HepG2 (cell line): ENCODE results near the gene SNCAIP. TPM values are rescaled to one million over a fixed set of nuclear protein-coding genes. Genes with fewer than 3 reads are reported as not detected.

ENCODE experiments used
- ATAC-seq: fragments of 200-7000 bp; cut with Tn5 transposase; 3 replicates; pipeline ENCODE4 v1.9.1; 2020; ENCODE audit warnings: mild to moderate bottlenecking, moderate library complexity
- BruUV-seq: library from RNA; stranded (reverse); fragments of 400-500 nt; replicated peaks from 2 replicates; lab custom pipeline; 2021; lab: Mats Ljungman, UMichigan
- CTCF ChIA-PET: fragments of 300-600 bp; formaldehyde crosslinking; extraction: SDS; loops from one replicate; lab custom pipeline; 2021; ENCODE audit warnings: low total read pairs, inconsistent platforms, low intra/inter-chr PET ratio; lab: Yijun Ruan, JAX
- POLR2A ChIA-PET: fragments of 350-600 bp; sonication (Branson Sonifier 250); formaldehyde crosslinking; loops from one replicate; lab custom pipeline; 2020; ENCODE audit warnings: antibody characterized with exemption, inconsistent platforms; lab: Yijun Ruan, JAX
- DNase-seq: peaks from one replicate; pipeline ENCODE4 v3.0.0-alpha.2; 2015; ENCODE audit warnings: low spot score
- FAIRE-seq: peaks from 3 replicates; lab custom pipeline; 2011; peaks lifted over from hg19 to GRCh38; lab: Jason Lieb, UNC
- H2AFZ ChIP-seq: one replicate; pipeline ENCODE4 v1.6.1; 2011; ENCODE audit warnings: low read length, inconsistent platforms
- H3K27ac ChIP-seq: fragments of 300-600 bp; 3 replicates; pipeline ENCODE4 v1.8.0; 2011; ENCODE audit warnings: mixed run types, mild to moderate bottlenecking, mixed read lengths, low read length, inconsistent platforms; ENCODE audit not compliant: insufficient read depth; ENCODE audit errors: extremely low read length
- H3K27me3 ChIP-seq, 2 experiments: fragments of 200-600 bp in 1 of 2; 2 replicates in 1 of 2; 3 replicates in 1 of 2; pipeline versions ENCODE4 v1.6.0 to v1.8.0; 2011; ENCODE audit warnings: low read length in 2 of 2, mild to moderate bottlenecking in 2 of 2, moderate library complexity in 2 of 2, inconsistent platforms in 1 of 2; ENCODE audit not compliant: insufficient read depth in 2 of 2, control insufficient read depth in 1 of 2
- H3K36me3 ChIP-seq, 2 experiments: fragments of 200-600 bp in 1 of 2; replicated peaks in 1 of 2; 2 replicates in 1 of 2; 3 replicates in 1 of 2; pipeline versions ENCODE4 v1.5.1 to v1.8.0; 2011; ENCODE audit warnings: low read length in 2 of 2, inconsistent platforms in 1 of 2; ENCODE audit not compliant: insufficient read depth in 2 of 2, control insufficient read depth in 1 of 2
- H3K4me1 ChIP-seq: 2 replicates; pipeline ENCODE4 v1.5.1; 2012; ENCODE audit warnings: low read length, inconsistent platforms; ENCODE audit not compliant: insufficient read depth
- H3K4me2 ChIP-seq: 2 replicates; pipeline ENCODE4 v1.6.0; 2011; ENCODE audit warnings: low read depth, low read length, inconsistent platforms
- H3K4me3 ChIP-seq, 3 experiments: fragments of 200-600 bp in 1 of 3; sonication (generic), shearing (Covaris generic) in 1 of 3; replicated peaks in 1 of 3; 2 replicates each; pipeline ENCODE4 v1.5.1; 2011 to 2016; ENCODE audit warnings: low read length in 3 of 3, inconsistent platforms in 2 of 3, low read depth in 2 of 3, mild to moderate bottlenecking in 2 of 3, control low read depth in 1 of 3, mixed read lengths in 1 of 3; ENCODE audit not compliant: insufficient read depth in 1 of 3
- H3K79me2 ChIP-seq: one replicate; pipeline ENCODE4 v1.6.1; 2011; ENCODE audit warnings: low read length, inconsistent platforms; ENCODE audit not compliant: insufficient read depth
- H3K9ac ChIP-seq: 2 replicates; pipeline ENCODE4 v1.6.0; 2011; ENCODE audit warnings: mild to moderate bottlenecking, low read depth, low read length, inconsistent platforms; ENCODE audit not compliant: insufficient read depth
- H3K9me3 ChIP-seq: 2 replicates; pipeline ENCODE4 v1.5.1; 2012; ENCODE audit warnings: mild to moderate bottlenecking, low read length
- H4K20me1 ChIP-seq: 2 replicates; pipeline ENCODE4 v1.6.0; 2011; ENCODE audit warnings: inconsistent platforms, mild to moderate bottlenecking, low read length, moderate library complexity; ENCODE audit not compliant: insufficient read depth
- DMTF1 ChIP-seq: sonication (generic); formaldehyde crosslinking; IDR thresholded peaks from 2 replicates; pipeline ENCODE4 v1.4.0; 2020; ENCODE audit warnings: mild to moderate bottlenecking, missing genetic modification reagents
- ETV6 ChIP-seq: sonication (generic); formaldehyde crosslinking; conservative IDR thresholded peaks from 2 replicates; pipeline ENCODE4 v1.4.0; 2020; ENCODE audit warnings: missing genetic modification reagents
- JUND ChIP-seq: sonication (generic); formaldehyde crosslinking; IDR thresholded peaks from 2 replicates; pipeline ENCODE4 v1.8.0; 2022; ENCODE audit warnings: mild to moderate bottlenecking, missing genetic modification reagents
- KMT2A ChIP-seq: sonication (generic); formaldehyde crosslinking; IDR thresholded peaks from 2 replicates; pipeline ENCODE4 v1.4.0; 2020; ENCODE audit warnings: missing genetic modification reagents
- PAWR ChIP-seq: sonication (generic); formaldehyde crosslinking; IDR thresholded peaks from 2 replicates; pipeline ENCODE4 v1.4.0; 2020; ENCODE audit warnings: missing genetic modification reagents, mild to moderate bottlenecking, borderline replicate concordance
- PRMT3 ChIP-seq: sonication (generic); formaldehyde crosslinking; IDR thresholded peaks from 2 replicates; pipeline ENCODE4 v1.8.1; 2022; ENCODE audit warnings: low read depth, mild to moderate bottlenecking, moderate library complexity, missing genetic modification reagents, borderline replicate concordance
- RFXAP ChIP-seq: sonication (generic); formaldehyde crosslinking; IDR thresholded peaks from 2 replicates; pipeline ENCODE4 v1.4.0; 2020; ENCODE audit warnings: missing genetic modification reagents, borderline replicate concordance
- ZNF557 ChIP-seq: sonication (generic); formaldehyde crosslinking; IDR thresholded peaks from 2 replicates; pipeline ENCODE4 v1.4.0; 2020; ENCODE audit warnings: missing genetic modification reagents
- ZNF563 ChIP-seq: sonication (generic); formaldehyde crosslinking; IDR thresholded peaks from 2 replicates; pipeline ENCODE4 v1.8.0; 2022; ENCODE audit warnings: mild to moderate bottlenecking, moderate library complexity, missing genetic modification reagents
- ZNF619 ChIP-seq: sonication (generic); formaldehyde crosslinking; IDR thresholded peaks from 2 replicates; pipeline ENCODE4 v1.4.0; 2020; ENCODE audit warnings: mild to moderate bottlenecking, missing genetic modification reagents
- ZNF747 ChIP-seq: sonication (generic); formaldehyde crosslinking; IDR thresholded peaks from 2 replicates; pipeline ENCODE4 v1.8.1; 2023; ENCODE audit warnings: missing genetic modification reagents, mild to moderate bottlenecking, borderline replicate concordance
- ZNF839 ChIP-seq: sonication (generic); formaldehyde crosslinking; IDR thresholded peaks from 2 replicates; pipeline ENCODE4 v1.4.0; 2020; ENCODE audit warnings: missing genetic modification reagents, mild to moderate bottlenecking, borderline replicate concordance
- ZSCAN25 ChIP-seq: sonication (generic); formaldehyde crosslinking; IDR thresholded peaks from 2 replicates; pipeline ENCODE4 v1.8.0; 2022; ENCODE audit warnings: mild to moderate bottlenecking, missing genetic modification reagents
- WGBS: methylation state at CpG from one replicate; pipeline ENCODE4 v1.1.6; 2017; ENCODE audit warnings: low lambda C conversion rate; 5-methylcytosine and 5-hydroxymethylcytosine counted together
- in situ Hi-C: cut with HindIII; loops from 2 replicates; pipeline ENCODE4 v1.10.0; 2017; ENCODE audit warnings: low pct_unique_long_range_greater_than_20kb; ENCODE audit not compliant: extremely low pct_ligation_motif_present
- intact Hi-C: fragments of 100-400 bp; cut with micrococcal nuclease; formaldehyde crosslinking; loops from one replicate; pipeline ENCODE4 v1.10.0; 2022; ENCODE audit not compliant: unreplicated experiment
- polyA plus RNA-seq, 8 experiments: library from polyadenylated mRNA; depleted of rRNA in 3 of 8; stranded (reverse) in 7 of 8; unstranded in 1 of 8; fragments of >200 nt; fragmentation: Illumina TruSeq in 4 of 8; extraction: Trizol in 4 of 8; gene quantifications; 2 replicates each; pipeline versions ENCODE4 v1.2.1 to v1.2.3, GENCODE V29; 2011 to 2016; ENCODE audit warnings: low read depth in 4 of 8, missing spikeins in 1 of 8, mixed read lengths in 1 of 8; ENCODE audit not compliant: insufficient read depth in 1 of 8
- total RNA-seq, 5 experiments: library from RNA; depleted of rRNA; stranded (reverse); fragments of >200 nt; fragmentation: Illumina TruSeq; extraction: Trizol; gene quantifications; 2 replicates each; pipeline ENCODE4 v1.2.3, GENCODE V29; 2016; ENCODE audit warnings: low read depth in 1 of 5
- TF ChIP-seq, protein P1 (sequence below): sonication (generic); formaldehyde crosslinking; IDR thresholded peaks from 2 replicates; pipeline ENCODE4 v1.9.0; 2022; ENCODE audit warnings: low read depth, missing genetic modification reagents

The SNCAIP gene
- total and polyA plus RNA-seq, 2 of the 13 experiments (the other 11 are each of a cell fraction or from before 2014, with no cell fraction given), result not detected

GRCh38 chr5:122465994-122466393 lies 154.0 kb downstream of the SNCAIP start:
- in situ Hi-C loops (no loop called here), intact Hi-C loops (no loop called here)
- Histone ChIP-seq H3K9ac (no peak overlapping the region), H2AFZ (no peak overlapping the region), H3K4me3 (no peak overlapping the region), H3K4me1 (no peaks in the 10 kb centered on the region), H3K9me3 (no peaks in the 10 kb centered on the region), H3K27ac (no peak overlapping the region), H3K36me3 (no peaks in the 10 kb centered on the region), H3K79me2 (no peaks in the 10 kb centered on the region), H3K4me2 (no peak overlapping the region), H3K27me3 (no peaks in the 10 kb centered on the region), H4K20me1 (no peaks in the 10 kb centered on the region)
- no peak for FAIRE-seq
- no peak for DNase-seq
- ATAC-seq, result no peak
- ChIA-PET CTCF (no interaction called here), POLR2A (no interaction called here)
- no TSS peak for BruUV-seq
- WGBS, result 57% methylated on average over 4 of the region's 4 CpGs
- TF ChIP-seq ZNF563 (CRISPR knock-in tag) (no peak), ZNF619 (no peak), DMTF1 (CRISPR knock-in tag) (no peak), ZSCAN25 (CRISPR knock-in tag) (no peak), RFXAP (CRISPR knock-in tag) (no peak), ZNF557 (CRISPR knock-in tag) (no peak), ZNF839 (CRISPR knock-in tag) (no peak), PAWR (no peak), PRMT3 (CRISPR knock-in tag) (no peak), ZNF747 (no peak), ETV6 (CRISPR knock-in tag) (no peak), JUND (CRISPR knock-in tag) (no peak), KMT2A (CRISPR knock-in tag) (no peak)
- TF ChIP-seq, protein P1, sequence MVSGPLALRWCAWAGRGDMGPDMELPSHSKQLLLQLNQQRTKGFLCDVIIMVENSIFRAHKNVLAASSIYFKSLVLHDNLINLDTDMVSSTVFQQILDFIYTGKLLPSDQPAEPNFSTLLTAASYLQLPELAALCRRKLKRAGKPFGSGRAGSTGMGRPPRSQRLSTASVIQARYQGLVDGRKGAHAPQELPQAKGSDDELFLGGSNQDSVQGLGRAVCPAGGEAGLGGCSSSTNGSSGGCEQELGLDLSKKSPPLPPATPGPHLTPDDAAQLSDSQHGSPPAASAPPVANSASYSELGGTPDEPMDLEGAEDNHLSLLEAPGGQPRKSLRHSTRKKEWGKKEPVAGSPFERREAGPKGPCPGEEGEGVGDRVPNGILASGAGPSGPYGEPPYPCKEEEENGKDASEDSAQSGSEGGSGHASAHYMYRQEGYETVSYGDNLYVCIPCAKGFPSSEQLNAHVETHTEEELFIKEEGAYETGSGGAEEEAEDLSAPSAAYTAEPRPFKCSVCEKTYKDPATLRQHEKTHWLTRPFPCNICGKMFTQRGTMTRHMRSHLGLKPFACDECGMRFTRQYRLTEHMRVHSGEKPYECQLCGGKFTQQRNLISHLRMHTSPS (CRISPR knock-in tag), result no peak
